Neuronal stem cell (in vitro differentiated cells): ENCODE results near the gene TCEA2.
"Not testable (repeated sequence)": the region's sequence is repeated elsewhere in the genome, so short reads cannot be mapped to it uniquely, and the experiment has no call there.

ENCODE experiments used
- DNase-seq: peaks from one replicate; pipeline ENCODE4 v3.0.0-alpha.2; 2013; ENCODE audit warnings: low spot score
- H2AFZ ChIP-seq: one replicate; pipeline ENCODE4 v1.6.1; 2013; ENCODE audit warnings: mild to moderate bottlenecking, low read length, inconsistent platforms
- H2AK5ac ChIP-seq: 2 replicates; pipeline ENCODE4 v1.6.1; 2013; ENCODE audit warnings: low read depth, mild to moderate bottlenecking, inconsistent platforms, low read length, moderate library complexity, mixed read lengths
- H2BK120ac ChIP-seq: 2 replicates; pipeline ENCODE4 v1.6.1; 2013; ENCODE audit warnings: low read depth, mild to moderate bottlenecking, inconsistent platforms, low read length, moderate library complexity, mixed read lengths
- H2BK12ac ChIP-seq: one replicate; pipeline ENCODE4 v1.6.1; 2013; ENCODE audit warnings: low read length, inconsistent platforms
- H2BK15ac ChIP-seq: 2 replicates; pipeline ENCODE4 v1.6.1; 2013; ENCODE audit warnings: mild to moderate bottlenecking, low read length, inconsistent platforms, mixed read lengths
- H2BK5ac ChIP-seq: one replicate; pipeline ENCODE4 v1.6.1; 2013; ENCODE audit warnings: inconsistent platforms, mild to moderate bottlenecking, low read length, moderate library complexity
- H3K14ac ChIP-seq: one replicate; pipeline ENCODE4 v1.6.1; 2013; ENCODE audit warnings: low read length, inconsistent platforms
- H3K18ac ChIP-seq: 2 replicates; pipeline ENCODE4 v1.6.1; 2013; ENCODE audit warnings: low read length, inconsistent platforms
- H3K23ac ChIP-seq: 2 replicates; pipeline ENCODE4 v1.6.1; 2013; ENCODE audit warnings: low read depth, mild to moderate bottlenecking, mixed read lengths, low read length, inconsistent platforms; ENCODE audit not compliant: poor library complexity
- H3K27ac ChIP-seq: replicated peaks from 3 replicates; pipeline ENCODE4 v1.5.1; 2013; ENCODE audit warnings: low read length, inconsistent platforms
- H3K27me3 ChIP-seq, 3 experiments: 2 replicates each; pipeline ENCODE4 v1.6.1; 2013; ENCODE audit warnings: low read length in 3 of 3, mild to moderate bottlenecking in 2 of 3, inconsistent platforms in 1 of 3, low read depth in 1 of 3, mixed read lengths in 1 of 3, moderate library complexity in 1 of 3; ENCODE audit not compliant: control insufficient read depth in 3 of 3, insufficient read depth in 3 of 3
- H3K36me3 ChIP-seq, 2 donors: replicated peaks in 1 of 2; 2 replicates each; pipeline ENCODE4 v1.6.1; 2013; ENCODE audit warnings: low read length in 2 of 2; ENCODE audit not compliant: control insufficient read depth in 2 of 2, insufficient read depth in 2 of 2
- H3K4ac ChIP-seq: 2 replicates; pipeline ENCODE4 v1.6.1; 2013; ENCODE audit warnings: inconsistent platforms, mild to moderate bottlenecking, low read length, moderate library complexity
- H3K4me1 ChIP-seq, 2 donors: 1 replicate in 1 of 2; 2 replicates in 1 of 2; pipeline ENCODE4 v1.6.1; 2013; ENCODE audit warnings: low read length in 2 of 2, low read depth in 1 of 2; ENCODE audit not compliant: control insufficient read depth in 2 of 2, insufficient read depth in 1 of 2
- H3K4me2 ChIP-seq: one replicate; pipeline ENCODE4 v1.6.1; 2013; ENCODE audit warnings: mild to moderate bottlenecking, low read length, inconsistent platforms; ENCODE audit not compliant: insufficient read depth, poor library complexity, severe bottlenecking
- H3K4me3 ChIP-seq, 2 donors: 2 replicates each; pipeline ENCODE4 v1.5.1; 2013; ENCODE audit warnings: low read length in 2 of 2, mild to moderate bottlenecking in 2 of 2, inconsistent platforms in 1 of 2, moderate library complexity in 1 of 2
- H3K79me1 ChIP-seq: one replicate; pipeline ENCODE4 v1.6.1; 2013; ENCODE audit warnings: low read depth, mild to moderate bottlenecking, inconsistent platforms, low read length, moderate library complexity
- H3K9ac ChIP-seq: one replicate; pipeline ENCODE4 v1.6.1; 2013; ENCODE audit warnings: mild to moderate bottlenecking, low read depth, low read length, inconsistent platforms; ENCODE audit not compliant: poor library complexity
- H3K9me3 ChIP-seq, 2 donors: replicated peaks in 1 of 2; 2 replicates each; pipeline versions ENCODE3 to v1.6.1; 2013; ENCODE audit warnings: low read length in 2 of 2, mild to moderate bottlenecking in 2 of 2, inconsistent platforms in 1 of 2, low read depth in 1 of 2, mixed read lengths in 1 of 2, moderate library complexity in 1 of 2; ENCODE audit not compliant: control insufficient read depth in 2 of 2, insufficient read depth in 1 of 2
- H4K8ac ChIP-seq: one replicate; pipeline ENCODE4 v1.6.1; 2013; ENCODE audit warnings: low read depth, mild to moderate bottlenecking, inconsistent platforms, low read length, moderate library complexity
- H4K91ac ChIP-seq: one replicate; pipeline ENCODE4 v1.6.1; 2013; ENCODE audit warnings: low read length, low read depth, mild to moderate bottlenecking, inconsistent platforms; ENCODE audit not compliant: poor library complexity
- WGBS, 2 donors: extraction: QIAGEN DNeasy Blood & Tissue Kit; methylation state at CpG; one replicate each; pipeline ENCODE4 v1.1.7; 2013; ENCODE audit warnings: missing lambda C conversion rate in 2 of 2, mixed read lengths in 1 of 2; ENCODE audit not compliant: insufficient read length in 2 of 2, insufficient replicate concordance in 1 of 2; ENCODE audit errors: extremely low coverage in 2 of 2; 5-methylcytosine and 5-hydroxymethylcytosine counted together

The TCEA2 gene

DNA sequence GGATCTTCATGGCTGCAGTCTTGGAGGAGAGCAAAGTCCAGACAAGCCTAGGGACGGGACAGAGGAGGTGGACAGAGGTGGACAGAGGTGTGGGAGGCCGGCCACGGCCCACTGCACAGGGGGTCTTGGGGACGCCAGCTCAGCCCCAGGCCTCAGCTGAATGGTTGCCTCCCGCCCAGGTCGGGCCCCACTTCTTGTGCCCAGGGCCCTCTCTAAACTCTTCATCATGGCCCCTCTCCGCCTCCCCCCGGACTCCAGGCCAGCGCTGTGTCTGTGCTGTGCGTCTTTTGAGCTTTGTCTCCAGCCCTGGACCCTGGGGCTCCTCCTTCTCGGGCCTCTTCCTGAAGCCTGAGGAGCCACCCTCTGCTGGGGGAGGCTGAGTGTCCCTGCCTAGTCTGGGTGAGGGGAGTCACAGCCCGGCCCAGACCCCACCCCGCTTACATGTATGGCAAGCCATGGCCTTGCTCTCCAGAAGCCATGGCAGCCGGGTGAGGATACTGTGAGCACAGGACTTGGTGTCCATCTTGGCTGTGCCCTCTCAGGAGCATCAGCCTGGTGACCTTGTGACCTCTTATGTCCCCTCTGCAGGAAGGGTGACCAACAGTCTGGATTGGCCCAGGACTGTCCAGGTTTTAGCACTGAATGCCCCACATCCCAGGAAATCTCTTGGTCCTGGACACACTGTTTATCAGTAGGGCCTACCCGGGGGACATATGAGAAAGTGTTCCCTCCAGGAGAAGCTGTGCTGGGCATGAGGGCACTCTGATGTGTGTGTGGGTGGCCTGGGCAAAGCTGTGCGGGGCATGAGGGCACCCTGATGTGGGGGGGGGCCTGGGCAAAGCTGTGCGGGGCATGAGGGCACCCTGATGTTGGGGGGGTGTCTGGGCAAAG is 53.8 kb downstream of the TCEA2 start:
- H3K9me3 ChIP-seq, result no peaks in the 10 kb centered on the region
- H2BK15ac ChIP-seq, result no peak overlapping the region
- no peak overlapping the region for H2BK12ac ChIP-seq
- H3K18ac ChIP-seq, result no peak overlapping the region
- H4K8ac ChIP-seq, result no peak overlapping the region
- no CpG with 5 or more reads among the region's 17 CpGs for WGBS, 2 donors
- H3K79me1 ChIP-seq, result peaks cover 3% of the 10 kb centered on the region
- no peak overlapping the region for H2BK120ac ChIP-seq
- no peak overlapping the region for H3K9ac ChIP-seq
- no peak overlapping the region for H4K91ac ChIP-seq
- H3K36me3 ChIP-seq, result no peaks in the 10 kb centered on the region
- H3K4me1 ChIP-seq, result peaks cover 4% of the 10 kb centered on the region in 2 donors
- H2AK5ac ChIP-seq, result peak overlapping the region; percentile 70
- no peak overlapping the region for H3K4me3 ChIP-seq
- no peak overlapping the region for H2AFZ ChIP-seq
- no peak overlapping the region for H2BK5ac ChIP-seq
- H3K14ac ChIP-seq, result no peak overlapping the region
- H3K4ac ChIP-seq, result no peak overlapping the region
- H3K23ac ChIP-seq, result no peak overlapping the region
- no peak overlapping the region for H3K27ac ChIP-seq
- no peak overlapping the region for H3K4me2 ChIP-seq
- no peak for DNase-seq
- H3K27me3 ChIP-seq, result peaks cover 0 to 38% (median 0%) of the 10 kb centered on the region in 3 experiments

DNA sequence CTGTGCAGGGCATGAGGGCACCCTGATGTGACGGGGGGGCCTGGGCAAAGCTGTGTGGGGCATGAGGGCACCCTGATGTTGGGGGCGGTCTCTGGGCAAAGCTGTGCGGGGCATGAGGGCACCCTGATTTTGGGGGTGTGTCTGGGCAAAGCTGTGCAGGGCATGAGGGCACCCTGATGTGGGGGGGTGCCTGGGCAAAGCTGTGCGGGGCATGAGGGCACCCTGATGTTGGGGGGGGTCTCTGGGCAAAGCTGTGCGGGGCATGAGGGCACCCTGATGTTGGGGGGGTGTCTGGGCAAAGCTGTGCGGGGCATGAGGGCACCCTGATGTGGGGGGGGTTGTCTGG is 54.4 kb downstream of the TCEA2 start:
- H3K14ac ChIP-seq, H3K27ac ChIP-seq, H4K8ac ChIP-seq, H3K79me1 ChIP-seq, H4K91ac ChIP-seq, H3K9me3 ChIP-seq, DNase-seq, H3K36me3 ChIP-seq, H2BK12ac ChIP-seq, H2AK5ac ChIP-seq, H2AFZ ChIP-seq, H2BK15ac ChIP-seq, H3K9ac ChIP-seq, H3K23ac ChIP-seq, H2BK5ac ChIP-seq, H2BK120ac ChIP-seq, H3K4me3 ChIP-seq, H3K18ac ChIP-seq, H3K4ac ChIP-seq, H3K4me2 ChIP-seq, H3K4me1 ChIP-seq: not testable (repeated sequence)
- WGBS, 2 donors, result no CpG with 5 or more reads among the region's 6 CpGs
- peaks cover 0 to 31% (median 0%) of the 10 kb centered on the region in 3 experiments for H3K27me3 ChIP-seq

DNA sequence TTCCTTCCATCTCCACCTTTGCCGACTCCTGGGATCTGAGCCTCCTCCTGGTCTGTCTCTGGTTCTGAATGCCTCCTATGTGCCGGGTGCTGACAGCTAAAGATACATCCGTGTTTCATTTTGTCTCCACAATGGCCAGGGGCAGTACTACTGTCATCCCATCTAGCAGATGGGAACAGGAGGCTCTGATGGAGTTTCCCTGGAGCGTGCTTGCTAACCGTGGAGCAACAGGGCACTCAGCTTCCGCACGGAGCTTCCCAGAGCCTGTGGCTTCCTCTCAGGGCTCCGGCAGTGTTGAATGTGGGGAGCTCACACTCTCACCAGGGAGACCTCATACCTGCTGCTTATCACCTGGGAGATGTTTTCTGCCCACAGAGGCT is 56.3 kb downstream of the TCEA2 start:
- Histone ChIP-seq H2AFZ (no peak overlapping the region), H3K18ac (no peak overlapping the region), H3K4me3 (no peak overlapping the region), H3K27ac (no peak overlapping the region), H2BK12ac (no peak overlapping the region), H4K8ac (no peak overlapping the region), H4K91ac (no peak overlapping the region), H3K4ac (no peak overlapping the region), H2AK5ac (no peak overlapping the region), H3K23ac (no peak overlapping the region), H2BK15ac (no peak overlapping the region), H3K4me1 (peaks cover 4% of the 10 kb centered on the region in 2 donors), H3K9ac (no peak overlapping the region), H3K79me1 (no peaks in the 10 kb centered on the region), H3K4me2 (no peak overlapping the region), H2BK120ac (no peak overlapping the region), H3K9me3 (no peaks in the 10 kb centered on the region), H2BK5ac (no peak overlapping the region), H3K27me3 (peaks cover 0 to 13% (median 0%) of the 10 kb centered on the region in 3 experiments), H3K36me3 (no peaks in the 10 kb centered on the region), H3K14ac (no peak overlapping the region)
- no peak for DNase-seq
- no CpG with 5 or more reads among the region's 8 CpGs for WGBS, 2 donors

DNA sequence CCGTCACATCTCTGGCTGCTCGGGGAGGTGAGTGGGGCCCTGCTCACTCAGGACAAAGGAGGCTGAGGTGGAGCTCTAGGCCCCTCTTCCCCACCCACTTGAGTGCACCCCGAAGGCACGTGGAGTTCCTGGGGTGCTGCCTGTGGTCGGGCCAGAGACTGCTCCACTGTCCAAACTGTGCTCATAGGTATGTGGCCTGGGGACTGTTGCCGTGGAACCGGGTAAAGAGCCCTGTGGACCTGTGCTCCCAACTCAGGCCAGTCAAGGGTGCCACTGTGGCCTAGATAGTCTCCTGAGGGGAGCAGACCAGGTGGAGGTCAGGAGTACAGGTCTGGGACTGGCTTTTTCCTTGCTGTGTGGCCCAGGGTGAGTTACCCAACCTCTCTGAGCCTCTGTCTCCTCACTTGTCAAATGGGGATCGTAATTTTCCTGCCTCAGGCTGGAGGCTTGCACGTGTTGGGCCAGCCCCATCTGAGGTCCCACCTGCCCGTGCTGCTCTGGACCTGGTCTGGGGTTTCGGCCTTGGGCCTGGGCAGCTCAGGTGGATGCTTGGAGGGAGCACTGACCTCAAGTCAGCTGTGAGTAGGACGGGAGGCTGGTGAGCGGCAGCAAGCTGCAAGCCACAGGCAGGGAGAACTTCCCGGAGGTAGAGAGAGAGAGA is 56.8 kb downstream of the TCEA2 start:
- Histone ChIP-seq H2BK15ac (no peak overlapping the region), H3K27me3 (peaks cover 0 to 9% (median 0%) of the 10 kb centered on the region in 3 experiments), H3K4me3 (no peak overlapping the region), H3K14ac (no peak overlapping the region), H4K8ac (no peak overlapping the region), H3K4ac (no peak overlapping the region), H3K79me1 (no peaks in the 10 kb centered on the region), H2AK5ac (no peak overlapping the region), H3K9ac (no peak overlapping the region), H3K4me1 (peaks cover 4% of the 10 kb centered on the region in 2 donors), H3K4me2 (peak overlapping the region; percentile 13), H2AFZ (peak overlapping the region; percentile 81), H3K23ac (no peak overlapping the region), H4K91ac (no peak overlapping the region), H2BK12ac (no peak overlapping the region), H2BK120ac (no peak overlapping the region), H3K18ac (peak overlapping the region; percentile 66), H3K9me3 (no peaks in the 10 kb centered on the region), H2BK5ac (no peak overlapping the region), H3K27ac (no peak overlapping the region), H3K36me3 (no peaks in the 10 kb centered on the region)
- DNase-seq, result no peak
- no CpG with 5 or more reads among the region's 14 CpGs for WGBS, 2 donors
